Aorta (tissue), 5 donors: ENCODE measurements around the gene RXYLT1. TPM values are rescaled to one million over a fixed set of nuclear protein-coding genes. Genes with fewer than 3 reads are reported as not detected.
"Not testable (repeated sequence)": the region's sequence is repeated elsewhere in the genome, so short reads cannot be mapped to it uniquely, and the experiment has no call there.

ENCODE experiments used
- ATAC-seq: fragments of 200-7000 bp; cut with Tn5 transposase; one replicate; pipeline ENCODE4 v1.9.1; 2022; ENCODE audit warnings: moderate library complexity; ENCODE audit not compliant: low FRiP score
- DNase-seq, 2 donors: peaks; one replicate each; pipeline ENCODE4 v3.0.0-alpha.2; 2020
- H3K27ac ChIP-seq, 2 donors: one replicate each; pipeline ENCODE4 v1.5.1; 2013; ENCODE audit warnings: low read length in 2 of 2, mild to moderate bottlenecking in 2 of 2, moderate library complexity in 2 of 2, control low read depth in 1 of 2, inconsistent platforms in 1 of 2, low read depth in 1 of 2
- H3K27me3 ChIP-seq, 2 donors: one replicate each; pipeline ENCODE4 v1.6.1; 2013; ENCODE audit warnings: control low read depth in 1 of 2, low read length in 1 of 2, mild to moderate bottlenecking in 1 of 2, moderate library complexity in 1 of 2; ENCODE audit not compliant: insufficient read depth in 2 of 2, control insufficient read depth in 1 of 2
- H3K36me3 ChIP-seq, 2 donors: one replicate each; pipeline ENCODE4 v1.6.1; 2013; ENCODE audit warnings: control low read depth in 1 of 2, low read length in 1 of 2, mild to moderate bottlenecking in 1 of 2; ENCODE audit not compliant: insufficient read depth in 2 of 2, control insufficient read depth in 1 of 2
- H3K4me1 ChIP-seq, 2 donors: one replicate each; pipeline ENCODE4 v1.6.1; 2013; ENCODE audit warnings: low read length in 2 of 2, control low read depth in 1 of 2, mild to moderate bottlenecking in 1 of 2, moderate library complexity in 1 of 2; ENCODE audit not compliant: insufficient read depth in 2 of 2, control insufficient read depth in 1 of 2
- H3K4me3 ChIP-seq, 2 donors: one replicate each; pipeline ENCODE4 v1.5.1; 2013; ENCODE audit warnings: low read length in 2 of 2, control low read depth in 1 of 2, mild to moderate bottlenecking in 1 of 2
- H3K9me3 ChIP-seq: one replicate; pipeline ENCODE4 v1.6.1; 2013; ENCODE audit warnings: mild to moderate bottlenecking, low read length; ENCODE audit not compliant: control insufficient read depth
- WGBS, 2 donors: extraction: QIAGEN DNeasy Blood & Tissue Kit; methylation state at CpG; one replicate each; pipeline ENCODE4 v1.1.7; 2013; 5-methylcytosine and 5-hydroxymethylcytosine counted together
- intact Hi-C, 2 donors: fragments of 100-400 bp; cut with DNase I; formaldehyde crosslinking; loops; one replicate each; pipeline versions ENCODE4 v1.14.2 to v1.15.0; 2022
- long read RNA-seq, 2 donors: library from polyadenylated mRNA; unstranded; transcript quantifications; one replicate each; pipeline ENCODE4 v2.0.0, GENCODE V29; 2020 to 2021
- polyA plus RNA-seq, 2 donors: library from polyadenylated mRNA; stranded (reverse); fragments of 200-250 nt; gene quantifications; one replicate each; pipeline ENCODE4 v1.2.3, GENCODE V29; 2013
- total RNA-seq, 2 donors: library from RNA; stranded (reverse); fragmentation: NEBNext Ultra II Directional; extraction: Animal tissue kit (Norgen Biotek cat#: 25700); gene quantifications; one replicate each; pipeline ENCODE4 v1.2.1, GENCODE V29; 2021
- donor health status: healthy with polysubstance abuse.
- donor health status: Bipolar disorder and iron deficiency.
- donor health status: DM: no; HTN: no; CAD: no.
- donor health status: DM: no; HTN: no; CAD: no.
- donor health status: DM: yes; HTN: yes; CAD: no.

Gene RXYLT1, protein sequence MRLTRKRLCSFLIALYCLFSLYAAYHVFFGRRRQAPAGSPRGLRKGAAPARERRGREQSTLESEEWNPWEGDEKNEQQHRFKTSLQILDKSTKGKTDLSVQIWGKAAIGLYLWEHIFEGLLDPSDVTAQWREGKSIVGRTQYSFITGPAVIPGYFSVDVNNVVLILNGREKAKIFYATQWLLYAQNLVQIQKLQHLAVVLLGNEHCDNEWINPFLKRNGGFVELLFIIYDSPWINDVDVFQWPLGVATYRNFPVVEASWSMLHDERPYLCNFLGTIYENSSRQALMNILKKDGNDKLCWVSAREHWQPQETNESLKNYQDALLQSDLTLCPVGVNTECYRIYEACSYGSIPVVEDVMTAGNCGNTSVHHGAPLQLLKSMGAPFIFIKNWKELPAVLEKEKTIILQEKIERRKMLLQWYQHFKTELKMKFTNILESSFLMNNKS
- total RNA-seq: 10 to 100 TPM; 13.2 to 16.5 TPM
- 10 to 100 TPM in 1 of 2 donors, 1 to 10 TPM in 1; 6.9 to 12.5 TPM for polyA plus RNA-seq
- long read RNA-seq, donor 1, full-length matches to known transcripts: 13 of 15 reads
- long read RNA-seq, donor 1, partial matches to known transcripts: 1 of 15 reads
- long read RNA-seq, donor 1, other reads (novel, unspliced or antisense): 1 of 15 reads
- long read RNA-seq, donor 2, transcript RXYLT1-201 (6 exons, 1,918 nt): major isoform, 9 of 21 reads
- long read RNA-seq, donor 2, partial matches to known transcripts: 5 of 21 reads
- long read RNA-seq, donor 2, other reads (novel, unspliced or antisense): 5 of 21 reads

DNA sequence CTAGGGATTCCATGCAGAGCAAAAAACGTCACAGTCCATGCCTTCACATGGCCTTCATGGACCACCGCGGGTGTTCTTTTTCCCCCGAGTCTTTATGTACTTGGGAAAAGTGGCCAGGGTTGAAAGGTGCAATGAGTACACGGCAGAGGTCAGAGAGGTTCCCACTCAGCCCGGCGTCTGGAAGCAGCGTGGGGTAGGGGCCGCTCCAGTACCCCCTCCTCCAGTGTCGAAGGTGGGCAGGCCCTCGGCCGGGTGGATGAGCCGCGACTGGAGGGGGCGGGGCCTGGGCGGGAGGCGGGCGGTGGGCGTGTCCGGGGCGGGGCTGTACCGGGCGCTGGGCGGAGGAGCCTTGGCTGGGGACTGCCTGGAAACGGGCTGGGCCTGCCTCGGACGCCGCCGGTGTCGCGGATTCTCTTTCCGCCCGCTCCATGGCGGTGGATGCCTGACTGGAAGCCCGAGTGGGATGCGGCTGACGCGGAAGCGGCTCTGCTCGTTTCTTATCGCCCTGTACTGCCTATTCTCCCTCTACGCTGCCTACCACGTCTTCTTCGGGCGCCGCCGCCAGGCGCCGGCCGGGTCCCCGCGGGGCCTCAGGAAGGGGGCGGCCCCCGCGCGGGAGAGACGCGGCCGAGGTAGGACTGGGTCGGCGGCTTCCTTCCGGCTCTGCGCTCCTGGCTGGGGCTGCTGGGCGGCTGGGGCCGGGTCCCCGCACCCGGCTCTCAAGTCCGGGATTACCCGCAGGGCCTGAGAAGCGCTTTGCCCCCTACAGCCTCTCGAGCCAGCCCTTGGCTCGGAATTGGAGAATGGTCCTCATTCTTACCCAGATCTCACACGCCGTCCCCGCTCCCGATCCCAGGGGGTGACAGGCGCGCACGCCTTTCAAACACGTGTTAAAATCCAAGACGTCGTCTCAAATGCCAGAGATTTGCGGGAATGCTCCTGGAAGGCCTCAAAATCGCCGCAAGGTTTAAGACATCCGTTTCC, at the start of gene RXYLT1:
Gene RXYLT1 (plus strand): TSS at position 412 of the 984 bp plus-strand sequence. CDS start 52 bp downstream, at position 464.
- ATAC-seq (peak; percentile 99), DNase-seq (peak; percentile 90 to 96)
- peaks cover 0 to 2% of the 10 kb centered on the region in 2 donors for H3K4me1 ChIP-seq
- peaks cover 0 to 7% of the 10 kb centered on the region in 2 donors for H3K36me3 ChIP-seq
- intact Hi-C loops: no loop called here
- peak within 1 kb of the TSS; percentile 74 to 83 for H3K4me3 ChIP-seq
- peak within 1 kb of the TSS in 1 of 2 donors; percentile 81 for H3K27ac ChIP-seq
- H3K27me3 ChIP-seq: no peaks in the 10 kb centered on the region
- 0 to 1% methylated on average over 71 to 86 of the region's 86 CpGs for WGBS, 2 donors
- no peaks in the 10 kb centered on the region for H3K9me3 ChIP-seq

GRCh38 chr12:63732779-63733178, 46.9 kb upstream of the RXYLT1 start:
- H3K27me3 ChIP-seq, H3K4me1 ChIP-seq, H3K4me3 ChIP-seq, H3K27ac ChIP-seq, H3K9me3 ChIP-seq, intact Hi-C loops, DNase-seq, H3K36me3 ChIP-seq: not testable (repeated sequence)
- ATAC-seq: peak; percentile 46

- H3K36me3 ChIP-seq, H3K4me3 ChIP-seq, H3K9me3 ChIP-seq, H3K27me3 ChIP-seq, DNase-seq, ATAC-seq, H3K27ac ChIP-seq, intact Hi-C loops, H3K4me1 ChIP-seq: not testable (repeated sequence)
- WGBS, 2 donors: 6 to 7% methylated on average over 3 of the region's 3 CpGs
Measured at GRCh38 chr12:63733585-63733984, 46.1 kb upstream of the RXYLT1 start.

DNA sequence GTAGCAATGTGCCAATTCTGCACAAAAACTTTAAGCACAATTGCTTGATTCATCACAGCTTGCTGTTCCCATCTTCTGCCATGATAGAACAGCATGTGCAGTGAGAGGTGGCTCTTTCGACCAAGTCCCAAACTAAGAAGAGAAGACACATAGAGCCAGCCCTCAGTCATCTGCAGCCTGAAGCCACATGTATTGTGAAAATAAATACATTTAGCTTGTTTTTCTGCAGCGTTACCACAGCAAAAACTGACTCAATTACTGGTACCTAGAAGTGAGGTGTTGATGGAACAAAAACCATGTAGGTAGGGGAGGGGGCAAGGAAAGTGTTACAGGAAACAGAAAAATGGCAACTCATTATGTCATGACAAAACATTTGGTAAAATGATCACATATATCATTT, 39.2 kb upstream of the RXYLT1 start:
- ATAC-seq: not testable (repeated sequence)

GRCh38 chr12:63741431-63741830, 38.3 kb upstream of the RXYLT1 start:
- intact Hi-C loops, H3K27me3 ChIP-seq, ATAC-seq, H3K4me1 ChIP-seq, H3K27ac ChIP-seq, H3K9me3 ChIP-seq, DNase-seq, H3K4me3 ChIP-seq, H3K36me3 ChIP-seq: not testable (repeated sequence)
- WGBS, 2 donors: 72 to 78% methylated on average over 1 of the region's 1 CpG

More for the DNA sequence above, 39.2 kb upstream of the RXYLT1 start:
- 100% methylated on average over 1 of the region's 2 CpGs; no CpG with 5 or more reads in 1 of the 2 donors for WGBS, 2 donors
- H3K36me3 ChIP-seq, intact Hi-C loops, H3K4me3 ChIP-seq, DNase-seq, H3K9me3 ChIP-seq, H3K4me1 ChIP-seq, H3K27ac ChIP-seq, H3K27me3 ChIP-seq: not testable (repeated sequence)

DNA sequence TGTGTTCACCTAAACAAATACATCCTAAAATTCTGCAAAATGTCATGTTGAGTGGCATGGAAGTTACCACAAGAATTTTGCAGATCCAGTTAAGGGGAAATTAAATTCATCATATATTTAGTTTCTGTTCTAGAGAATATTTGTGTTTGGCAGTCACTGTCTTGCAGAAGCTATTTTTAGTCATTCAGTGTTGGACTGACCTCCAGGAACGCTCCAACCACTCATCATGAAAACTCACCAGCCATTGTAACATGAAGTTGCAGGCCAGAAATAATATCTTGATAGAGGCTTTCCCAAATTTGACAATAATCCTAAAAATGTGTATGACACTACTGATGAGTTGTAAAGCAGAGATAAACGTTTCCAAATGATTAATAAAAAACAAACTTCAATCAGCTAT, 35.6 kb upstream of the RXYLT1 start:
- not testable (repeated sequence) for H3K4me1 ChIP-seq

DNA sequence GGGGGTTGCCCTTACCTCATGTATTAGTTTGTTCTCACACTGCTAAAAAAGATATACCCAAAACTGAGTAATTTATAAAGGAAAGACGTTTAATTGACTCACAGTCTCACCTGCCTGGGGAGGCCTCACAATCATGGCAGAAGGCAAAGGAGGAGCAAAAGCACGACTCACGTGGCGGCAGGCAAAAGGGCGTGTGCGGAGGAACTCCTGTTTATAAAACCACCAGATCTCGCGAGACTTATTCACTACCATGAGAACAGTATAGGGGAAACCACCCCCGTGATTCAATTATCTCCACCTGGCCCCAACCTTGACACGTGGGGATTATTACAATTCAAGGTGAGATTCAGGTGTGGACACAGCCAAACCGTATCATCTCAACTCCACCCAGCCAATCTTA, 33.2 kb upstream of the RXYLT1 start:
- H3K27ac ChIP-seq, H3K36me3 ChIP-seq, H3K4me1 ChIP-seq, DNase-seq, ATAC-seq, intact Hi-C loops, H3K9me3 ChIP-seq, H3K27me3 ChIP-seq, H3K4me3 ChIP-seq: not testable (repeated sequence)
- WGBS, 2 donors: 85 to 88% methylated on average over 11 of the region's 11 CpGs

More for the DNA sequence above, 35.6 kb upstream of the RXYLT1 start:
- H3K4me3 ChIP-seq, DNase-seq, H3K36me3 ChIP-seq, intact Hi-C loops, H3K27me3 ChIP-seq, ATAC-seq, H3K27ac ChIP-seq, H3K9me3 ChIP-seq: not testable (repeated sequence)
- 7 to 12% methylated on average over 2 of the region's 2 CpGs for WGBS, 2 donors

DNA sequence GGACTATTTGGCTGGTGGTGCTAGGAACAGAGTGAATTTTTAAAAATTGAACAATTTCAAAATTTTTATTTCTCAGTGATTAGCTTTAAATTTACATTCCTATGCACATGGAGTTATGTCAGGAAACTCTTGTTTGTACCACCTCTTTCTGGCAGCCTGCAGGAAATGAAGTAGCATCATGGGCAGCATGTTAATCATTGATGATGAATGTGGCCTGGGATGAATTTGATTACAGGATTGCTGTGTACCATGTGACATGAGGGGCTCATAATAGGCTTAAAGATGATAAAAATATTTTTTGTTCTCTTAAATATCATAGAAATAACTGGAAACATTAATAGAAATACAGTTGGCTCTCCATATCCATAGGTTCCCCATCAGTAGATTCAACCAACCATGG, 32.6 kb upstream of the RXYLT1 start:
- H3K36me3 ChIP-seq, H3K4me3 ChIP-seq, H3K27me3 ChIP-seq, H3K4me1 ChIP-seq, H3K9me3 ChIP-seq, intact Hi-C loops, H3K27ac ChIP-seq, DNase-seq: not testable (repeated sequence)
- peak; percentile 51 for ATAC-seq
